K562 (cell line): ENCODE measurements around the gene BTG2. TPM values are rescaled to one million over a fixed set of nuclear protein-coding genes. Genes with fewer than 3 reads are reported as not detected.

ENCODE experiments used
- GABPA ChIP-seq: fragments of 200-800 bp; sonication (Bioruptor generic); conservative IDR thresholded peaks from 2 replicates; pipeline ENCODE4 v1.6.1; 2016; ENCODE audit warnings: low read depth, missing genetic modification characterization, missing compliant biosample characterization
- JUND ChIP-seq, 2 experiments: IDR thresholded peaks; 2 replicates in 1 of 2; 3 replicates in 1 of 2; pipeline ENCODE4 v1.6.1; 2011; ENCODE audit warnings: borderline replicate concordance in 2 of 2, low read depth in 2 of 2, low read length in 2 of 2, improper control_type of control experiment in 1 of 2, missing biosample characterization in 1 of 2, missing genetic modification characterization in 1 of 2, missing genetic modification reagents in 1 of 2
- KHSRP ChIP-seq: fragments of 450-650 bp; IDR thresholded peaks from 2 replicates; pipeline ENCODE4 v1.6.1; 2017
- MAX ChIP-seq: sonication (generic); formaldehyde crosslinking; IDR thresholded peaks from 2 replicates; pipeline ENCODE4 v1.9.0; 2022; ENCODE audit warnings: mild to moderate bottlenecking, missing genetic modification reagents
- MAZ ChIP-seq, 2 experiments: fragments of 450-650 bp in 1 of 2; sonication (generic) in 1 of 2; formaldehyde crosslinking; IDR thresholded peaks in 1 of 2; conservative IDR thresholded peaks in 1 of 2; 2 replicates each; pipeline versions ENCODE4 v1.4.0 to v1.5.0; 2020; ENCODE audit warnings: mild to moderate bottlenecking in 1 of 2, missing genetic modification reagents in 1 of 2
- RNF2 ChIP-seq: sonication (generic); IDR thresholded peaks from 2 replicates; pipeline ENCODE4 v1.6.1; 2016
- TEAD4 ChIP-seq, 2 experiments: sonication (generic) in 1 of 2; formaldehyde crosslinking in 1 of 2; IDR thresholded peaks; 2 replicates each; pipeline versions ENCODE4 v1.6.1 to v1.8.0; 2012 to 2022; ENCODE audit warnings: borderline replicate concordance in 1 of 2, inconsistent platforms in 1 of 2, low read length in 1 of 2, mild to moderate bottlenecking in 1 of 2, missing genetic modification reagents in 1 of 2
- ZBTB17 ChIP-seq: fragments of 450-650 bp; formaldehyde crosslinking; IDR thresholded peaks from 2 replicates; pipeline ENCODE4 v1.4.0; 2020; ENCODE audit warnings: mild to moderate bottlenecking
- ZNF311 ChIP-seq: fragments of 250-450 bp; sonication (Bioruptor Pico); IDR thresholded peaks from 2 replicates; pipeline ENCODE4 v1.4.0; 2020; ENCODE audit warnings: mild to moderate bottlenecking, moderate library complexity
- ZNF41 ChIP-seq: fragments of 250-450 bp; sonication (Bioruptor Pico); conservative IDR thresholded peaks from 2 replicates; pipeline ENCODE4 v1.4.0; 2020; ENCODE audit warnings: mild to moderate bottlenecking
- ZNF507 ChIP-seq: conservative IDR thresholded peaks from 2 replicates; pipeline ENCODE4 v1.6.1; 2017; ENCODE audit warnings: missing genetic modification characterization, missing compliant biosample characterization
- ZNF707 ChIP-seq: fragments of 250-450 bp; sonication (Bioruptor Pico); conservative IDR thresholded peaks from 2 replicates; pipeline ENCODE4 v1.8.0; 2022; ENCODE audit warnings: inconsistent platforms, mild to moderate bottlenecking, moderate library complexity
- ZNF79 ChIP-seq: fragments of 250-450 bp; sonication (Bioruptor Pico); IDR thresholded peaks from 2 replicates; pipeline ENCODE4 v1.4.0; 2020; ENCODE audit warnings: low read depth, mild to moderate bottlenecking, moderate library complexity
- polyA plus RNA-seq, 8 experiments: library from polyadenylated mRNA; depleted of rRNA in 4 of 8; stranded (reverse) in 5 of 8; unstranded in 3 of 8; fragments of >200 nt; fragmentation: Nextera tagmentation in 2 of 8; fragmentation: Illumina TruSeq in 1 of 8; extraction: Ambion mirVana in 2 of 8; extraction: Trizol in 1 of 8; gene quantifications; 2 replicates each; pipeline versions ENCODE4 v1.2.1 to v1.2.3, GENCODE V29; 2011 to 2014; ENCODE audit warnings: inconsistent platforms in 1 of 8, missing spikeins in 1 of 8
- total RNA-seq, 7 experiments: library from RNA; depleted of rRNA in 6 of 7; stranded (reverse); fragments of >200 nt in 6 of 7; fragmentation: Illumina TruSeq in 2 of 7; extraction: Trizol in 2 of 7; gene quantifications; 2 replicates each; pipeline versions ENCODE4 v1.2.1 to v1.2.3, GENCODE V29; 2011 to 2021; ENCODE audit warnings: low replicate concordance in 1 of 7
- TF ChIP-seq, protein P1 (sequence below), 2 experiments: fragments of 250-450 bp in 1 of 2; fragments of 450-650 bp in 1 of 2; sonication (Bioruptor Pico) in 1 of 2; IDR thresholded peaks; 2 replicates each; pipeline versions ENCODE4 v1.6.1 to v1.8.0; 2016 to 2021; ENCODE audit warnings: mild to moderate bottlenecking in 2 of 2, moderate library complexity in 2 of 2, missing compliant biosample characterization in 1 of 2, missing genetic modification characterization in 1 of 2
- TF ChIP-seq, protein P2 (sequence below): fragments of 450-650 bp; formaldehyde crosslinking; IDR thresholded peaks from 2 replicates; pipeline ENCODE4 v1.4.0; 2022; ENCODE audit warnings: missing genetic modification characterization
- TF ChIP-seq, protein P3 (sequence below), 2 experiments: fragments of 450-650 bp in 1 of 2; sonication (generic) in 1 of 2; formaldehyde crosslinking in 1 of 2; IDR thresholded peaks in 1 of 2; conservative IDR thresholded peaks in 1 of 2; 2 replicates each; pipeline versions ENCODE4 v1.6.1 to v1.8.1; 2016 to 2023; ENCODE audit warnings: mild to moderate bottlenecking in 2 of 2, moderate library complexity in 2 of 2, inconsistent platforms in 1 of 2, missing genetic modification reagents in 1 of 2
- TF ChIP-seq, protein P4 (sequence below): fragments of 250-450 bp; sonication (Bioruptor Pico); IDR thresholded peaks from 2 replicates; pipeline ENCODE4 v1.5.0; 2022; ENCODE audit warnings: mild to moderate bottlenecking

Gene BTG2
- total and polyA plus RNA-seq, 9 of the 15 experiments (the other 6 are each of a cell fraction or from before 2014, with no cell fraction given): 2.3 to 41.9 (median 8.7) TPM

- TF ChIP-seq ZNF507 (tag) (no peak), ZNF311 (no peak), ZBTB17 (CRISPR knock-in tag) (0 out of 2 replicates have a peak, but pooled peaks have one; percentile 55), TEAD4 (IDR thresholded peaks at IDR 0.05; ENCODE audit: low read length) (peak; percentile 44; the same call in 1 of the 2 replicates), TEAD4 (CRISPR knock-in tag; IDR thresholded peaks at IDR 0.05; ENCODE audit: borderline replicate concordance) (no peak), MAZ (CRISPR knock-in tag; conservative IDR thresholded peaks at IDR 0.05 in 1 of 2, IDR thresholded peaks at IDR 0.05 in 1 of 2) (peak; percentile 49 to 81; a peak in 3 of 4 replicates), JUND (IDR thresholded peaks at IDR 0.05; ENCODE audit: borderline replicate concordance, low read depth, low read length) (peak; percentile 64), JUND (tag; IDR thresholded peaks at IDR 0.05; ENCODE audit: borderline replicate concordance, low read depth, low read length) (no peak; the same call in 2 of the 3 replicates), GABPA (tag) (peak; percentile 78), ZNF707 (CRISPR knock-in tag) (peak; percentile 45; the same call in 1 of the 2 replicates), MAX (CRISPR knock-in tag) (no peak), ZNF41 (CRISPR knock-in tag) (peak; percentile 55), RNF2 (0 out of 2 replicates have a peak, but pooled peaks have one; percentile 55), KHSRP (no peak), ZNF79 (no peak)
- TF ChIP-seq, protein P1, sequence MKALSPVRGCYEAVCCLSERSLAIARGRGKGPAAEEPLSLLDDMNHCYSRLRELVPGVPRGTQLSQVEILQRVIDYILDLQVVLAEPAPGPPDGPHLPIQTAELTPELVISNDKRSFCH (CRISPR knock-in tag; IDR thresholded peaks at IDR 0.05): no peak
- TF ChIP-seq, protein P1 (tag; IDR thresholded peaks at IDR 0.05): peak; percentile 33; the same call in 1 of the 2 replicates
- TF ChIP-seq, protein P2, sequence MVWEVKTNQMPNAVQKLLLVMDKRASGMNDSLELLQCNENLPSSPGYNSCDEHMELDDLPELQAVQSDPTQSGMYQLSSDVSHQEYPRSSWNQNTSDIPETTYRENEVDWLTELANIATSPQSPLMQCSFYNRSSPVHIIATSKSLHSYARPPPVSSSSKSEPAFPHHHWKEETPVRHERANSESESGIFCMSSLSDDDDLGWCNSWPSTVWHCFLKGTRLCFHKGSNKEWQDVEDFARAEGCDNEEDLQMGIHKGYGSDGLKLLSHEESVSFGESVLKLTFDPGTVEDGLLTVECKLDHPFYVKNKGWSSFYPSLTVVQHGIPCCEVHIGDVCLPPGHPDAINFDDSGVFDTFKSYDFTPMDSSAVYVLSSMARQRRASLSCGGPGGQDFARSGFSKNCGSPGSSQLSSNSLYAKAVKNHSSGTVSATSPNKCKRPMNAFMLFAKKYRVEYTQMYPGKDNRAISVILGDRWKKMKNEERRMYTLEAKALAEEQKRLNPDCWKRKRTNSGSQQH (CRISPR knock-in tag): 0 out of 2 replicates have a peak, but pooled peaks have one; percentile 40
- TF ChIP-seq, protein P3, sequence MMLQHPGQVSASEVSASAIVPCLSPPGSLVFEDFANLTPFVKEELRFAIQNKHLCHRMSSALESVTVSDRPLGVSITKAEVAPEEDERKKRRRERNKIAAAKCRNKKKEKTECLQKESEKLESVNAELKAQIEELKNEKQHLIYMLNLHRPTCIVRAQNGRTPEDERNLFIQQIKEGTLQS (IDR thresholded peaks at IDR 0.05): peak; percentile 46; the same call in 1 of the 2 replicates
- TF ChIP-seq, protein P3 (CRISPR knock-in tag; conservative IDR thresholded peaks at IDR 0.05): no peak
- TF ChIP-seq, protein P4, sequence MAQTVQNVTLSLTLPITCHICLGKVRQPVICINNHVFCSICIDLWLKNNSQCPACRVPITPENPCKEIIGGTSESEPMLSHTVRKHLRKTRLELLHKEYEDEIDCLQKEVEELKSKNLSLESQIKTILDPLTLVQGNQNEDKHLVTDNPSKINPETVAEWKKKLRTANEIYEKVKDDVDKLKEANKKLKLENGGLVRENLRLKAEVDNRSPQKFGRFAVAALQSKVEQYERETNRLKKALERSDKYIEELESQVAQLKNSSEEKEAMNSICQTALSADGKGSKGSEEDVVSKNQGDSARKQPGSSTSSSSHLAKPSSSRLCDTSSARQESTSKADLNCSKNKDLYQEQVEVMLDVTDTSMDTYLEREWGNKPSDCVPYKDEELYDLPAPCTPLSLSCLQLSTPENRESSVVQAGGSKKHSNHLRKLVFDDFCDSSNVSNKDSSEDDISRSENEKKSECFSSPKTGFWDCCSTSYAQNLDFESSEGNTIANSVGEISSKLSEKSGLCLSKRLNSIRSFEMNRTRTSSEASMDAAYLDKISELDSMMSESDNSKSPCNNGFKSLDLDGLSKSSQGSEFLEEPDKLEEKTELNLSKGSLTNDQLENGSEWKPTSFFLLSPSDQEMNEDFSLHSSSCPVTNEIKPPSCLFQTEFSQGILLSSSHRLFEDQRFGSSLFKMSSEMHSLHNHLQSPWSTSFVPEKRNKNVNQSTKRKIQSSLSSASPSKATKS: no peak
These were observed 18.0 kb upstream of the BTG2 start (continued) for GRCh38 chr1:203287109-203287893.
